Vagina (tissue), 2 donors: ENCODE results near the gene SUPT4H1. TPM values are rescaled to one million over a fixed set of nuclear protein-coding genes. Genes with fewer than 3 reads are reported as not detected.
A peak's percentile ranks its signal among the peaks of the same experiment; 100 is the strongest.

ENCODE experiments used
- DNase-seq, 2 donors: peaks; one replicate each; pipeline ENCODE4 v3.0.0-alpha.2; 2017; ENCODE audit errors: extremely low spot score in 2 of 2
- H3K27ac ChIP-seq: fragments of 200-600 bp; sonication (generic); one replicate; pipeline ENCODE4 v1.5.1; 2019
- H3K27me3 ChIP-seq: fragments of 200-600 bp; sonication (generic); one replicate; pipeline ENCODE4 v1.5.1; 2019
- H3K36me3 ChIP-seq, 2 donors: fragments of 200-600 bp; sonication (generic); one replicate each; pipeline ENCODE4 v1.5.1; 2017 to 2019
- H3K4me1 ChIP-seq: fragments of 200-600 bp; sonication (generic); one replicate; pipeline ENCODE4 v1.5.1; 2019
- H3K4me3 ChIP-seq, 2 donors: fragments of 200-600 bp; sonication (generic); 1 replicate in 1 of 2; 2 replicates in 1 of 2; pipeline ENCODE4 v1.5.1; 2016 to 2019
- H3K9me3 ChIP-seq: fragments of 200-600 bp; sonication (generic); one replicate; pipeline ENCODE4 v1.5.1; 2019
- POLR2A ChIP-seq, 2 donors: fragments of 450-650 bp; IDR thresholded peaks; one replicate each; pipeline ENCODE4 v1.6.1; 2017; ENCODE audit warnings: antibody characterized with exemption in 2 of 2, mild to moderate bottlenecking in 2 of 2, moderate library complexity in 2 of 2
- POLR2AphosphoS5 ChIP-seq, 2 donors: sonication (generic); formaldehyde crosslinking; IDR thresholded peaks; one replicate each; pipeline ENCODE4 v1.9.0; 2017; ENCODE audit warnings: antibody characterized with exemption in 2 of 2, mild to moderate bottlenecking in 2 of 2, low read depth in 1 of 2; ENCODE audit not compliant: insufficient read depth in 1 of 2
- intact Hi-C: fragments of 100-400 bp; cut with DNase I; formaldehyde crosslinking; loops from one replicate; pipeline ENCODE4 v1.15.1; 2023
- total RNA-seq: library from RNA; depleted of rRNA; stranded (reverse); fragments of >200 nt; gene quantifications from one replicate; pipeline ENCODE4 v1.2.3, GENCODE V29; 2016
- TF ChIP-seq, protein P1 (sequence below), 3 experiments: fragments of 450-650 bp in 2 of 3; fragments of 200-600 bp in 1 of 3; sonication (generic) in 1 of 3; IDR thresholded peaks; one replicate each; pipeline ENCODE4 v1.5.1; 2017 to 2019; ENCODE audit warnings: antibody characterized with exemption in 3 of 3, mild to moderate bottlenecking in 2 of 3, moderate library complexity in 2 of 3

The SUPT4H1 gene
- total RNA-seq, 1 donor from 2014 or later: 31.4 TPM

DNA sequence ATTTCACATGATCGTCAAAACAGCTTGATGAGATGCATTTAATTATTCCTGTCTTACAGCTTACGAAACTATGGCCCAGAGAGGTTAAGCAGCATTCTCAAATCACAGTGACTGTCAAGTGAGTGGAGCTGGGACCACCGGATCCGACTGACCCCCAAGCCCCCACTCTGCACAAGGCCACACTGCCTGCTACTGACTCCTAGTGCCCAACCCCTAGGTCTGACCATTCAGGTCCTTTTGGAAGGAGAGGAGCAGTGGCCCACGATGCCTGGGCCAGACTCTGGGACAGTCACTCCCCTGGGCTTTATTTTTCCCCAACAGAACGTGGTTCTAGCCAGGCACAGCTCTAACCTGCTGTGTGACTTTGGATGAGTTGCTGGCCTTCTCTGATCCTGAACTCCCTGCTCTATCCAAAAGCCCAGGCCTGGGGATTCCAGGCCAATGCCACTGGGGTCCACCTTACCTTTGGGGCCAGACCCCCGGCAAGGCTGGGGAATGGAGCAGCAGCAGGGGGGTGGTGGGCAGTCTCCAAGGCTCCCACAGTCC is 33.3 kb downstream of the SUPT4H1 start:
- no peak for DNase-seq

DNA sequence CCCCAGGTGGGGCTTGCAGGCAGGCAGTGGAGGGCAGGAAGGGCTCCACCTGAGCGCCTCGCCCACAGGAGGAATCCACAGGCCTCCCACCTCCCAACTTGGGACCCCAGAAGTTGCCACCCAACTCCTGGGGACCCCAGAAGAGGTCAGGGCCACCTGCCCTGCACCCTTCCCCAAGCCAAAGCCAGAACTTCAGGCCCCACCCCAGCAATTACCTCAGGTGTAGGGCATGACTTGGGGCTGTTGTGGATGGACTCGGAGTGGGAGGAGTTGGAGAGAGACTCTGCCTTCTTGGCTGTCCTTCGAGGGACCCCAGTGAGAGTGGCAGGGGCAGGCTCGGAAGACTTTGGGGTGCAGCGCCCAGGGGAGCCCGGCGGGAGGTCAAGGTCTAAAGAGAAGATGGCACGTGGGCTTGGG is 33.9 kb downstream of the SUPT4H1 start:
- Histone ChIP-seq H3K27me3 (no peaks in the 10 kb centered on the region), H3K9me3 (no peaks in the 10 kb centered on the region), H3K27ac (no peak overlapping the region), H3K36me3 (no peaks in the 10 kb centered on the region), H3K4me1 (peaks cover 3% of the 10 kb centered on the region), H3K4me3 (no peak overlapping the region)
- intact Hi-C loops: no loop called here
- no peak for DNase-seq
- TF ChIP-seq, protein P1, sequence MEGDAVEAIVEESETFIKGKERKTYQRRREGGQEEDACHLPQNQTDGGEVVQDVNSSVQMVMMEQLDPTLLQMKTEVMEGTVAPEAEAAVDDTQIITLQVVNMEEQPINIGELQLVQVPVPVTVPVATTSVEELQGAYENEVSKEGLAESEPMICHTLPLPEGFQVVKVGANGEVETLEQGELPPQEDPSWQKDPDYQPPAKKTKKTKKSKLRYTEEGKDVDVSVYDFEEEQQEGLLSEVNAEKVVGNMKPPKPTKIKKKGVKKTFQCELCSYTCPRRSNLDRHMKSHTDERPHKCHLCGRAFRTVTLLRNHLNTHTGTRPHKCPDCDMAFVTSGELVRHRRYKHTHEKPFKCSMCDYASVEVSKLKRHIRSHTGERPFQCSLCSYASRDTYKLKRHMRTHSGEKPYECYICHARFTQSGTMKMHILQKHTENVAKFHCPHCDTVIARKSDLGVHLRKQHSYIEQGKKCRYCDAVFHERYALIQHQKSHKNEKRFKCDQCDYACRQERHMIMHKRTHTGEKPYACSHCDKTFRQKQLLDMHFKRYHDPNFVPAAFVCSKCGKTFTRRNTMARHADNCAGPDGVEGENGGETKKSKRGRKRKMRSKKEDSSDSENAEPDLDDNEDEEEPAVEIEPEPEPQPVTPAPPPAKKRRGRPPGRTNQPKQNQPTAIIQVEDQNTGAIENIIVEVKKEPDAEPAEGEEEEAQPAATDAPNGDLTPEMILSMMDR (IDR thresholded peaks at IDR 0.05): no peak
- TF ChIP-seq POLR2A (IDR thresholded peaks at IDR 0.05): no peak
- no peak for TF ChIP-seq POLR2AphosphoS5 (IDR thresholded peaks at IDR 0.05; ENCODE audit: insufficient read depth in 1 of 2, low read depth in 1 of 2)

More for the DNA sequence above, 33.3 kb downstream of the SUPT4H1 start:
- TF ChIP-seq POLR2AphosphoS5 (IDR thresholded peaks at IDR 0.05; ENCODE audit: insufficient read depth in 1 of 2, low read depth in 1 of 2): no peak
- intact Hi-C loops: no loop called here
- H3K4me3 ChIP-seq: no peak overlapping the region
- H3K27ac ChIP-seq: no peak overlapping the region
- H3K9me3 ChIP-seq: no peaks in the 10 kb centered on the region
- no peaks in the 10 kb centered on the region for H3K27me3 ChIP-seq
- peaks cover 9% of the 10 kb centered on the region for H3K4me1 ChIP-seq
- no peaks in the 10 kb centered on the region for H3K36me3 ChIP-seq

DNA sequence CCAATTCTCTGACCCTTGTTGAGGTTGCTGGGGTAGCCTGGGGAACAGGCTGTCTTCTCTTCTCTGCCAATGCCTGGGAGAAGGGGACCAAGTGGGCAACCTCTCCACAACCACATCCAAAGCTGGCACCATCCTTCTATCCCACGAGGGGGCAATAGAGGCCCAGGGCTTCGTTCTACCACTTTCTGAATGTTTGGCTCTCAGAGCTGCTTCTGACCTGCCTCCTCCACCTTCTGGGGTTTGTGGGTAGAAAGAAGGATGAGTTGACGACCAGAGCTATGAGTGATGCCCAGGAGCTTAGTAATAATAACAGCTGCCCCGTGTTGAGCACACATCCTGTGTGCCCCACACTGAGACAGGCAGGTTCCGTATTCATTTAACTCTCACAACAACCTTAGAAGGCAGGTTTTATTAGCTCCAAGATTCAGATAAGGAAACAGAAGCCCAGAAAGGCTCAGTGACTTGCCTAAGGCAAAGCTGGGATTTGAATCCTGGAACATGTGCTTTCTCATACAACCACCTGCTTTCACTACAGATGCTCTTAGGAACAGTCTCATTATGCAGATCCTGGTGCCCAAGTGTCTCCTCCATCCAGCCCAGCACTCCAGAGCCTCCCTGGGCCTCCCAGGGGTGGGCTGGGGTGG is 34.5 kb downstream of the SUPT4H1 start:
- intact Hi-C loops: no loop called here
- no peak overlapping the region for H3K27ac ChIP-seq
- no peak for DNase-seq
- no peaks in the 10 kb centered on the region for H3K36me3 ChIP-seq
- TF ChIP-seq POLR2A (IDR thresholded peaks at IDR 0.05) (no peak), POLR2AphosphoS5 (IDR thresholded peaks at IDR 0.05; ENCODE audit: insufficient read depth in 1 of 2, low read depth in 1 of 2) (no peak)
- TF ChIP-seq, protein P1 (IDR thresholded peaks at IDR 0.05): peak in 1 of 3 experiments; percentile 31
- no peak overlapping the region for H3K4me3 ChIP-seq
- no peaks in the 10 kb centered on the region for H3K4me1 ChIP-seq
- H3K9me3 ChIP-seq: no peaks in the 10 kb centered on the region
- no peaks in the 10 kb centered on the region for H3K27me3 ChIP-seq

DNA sequence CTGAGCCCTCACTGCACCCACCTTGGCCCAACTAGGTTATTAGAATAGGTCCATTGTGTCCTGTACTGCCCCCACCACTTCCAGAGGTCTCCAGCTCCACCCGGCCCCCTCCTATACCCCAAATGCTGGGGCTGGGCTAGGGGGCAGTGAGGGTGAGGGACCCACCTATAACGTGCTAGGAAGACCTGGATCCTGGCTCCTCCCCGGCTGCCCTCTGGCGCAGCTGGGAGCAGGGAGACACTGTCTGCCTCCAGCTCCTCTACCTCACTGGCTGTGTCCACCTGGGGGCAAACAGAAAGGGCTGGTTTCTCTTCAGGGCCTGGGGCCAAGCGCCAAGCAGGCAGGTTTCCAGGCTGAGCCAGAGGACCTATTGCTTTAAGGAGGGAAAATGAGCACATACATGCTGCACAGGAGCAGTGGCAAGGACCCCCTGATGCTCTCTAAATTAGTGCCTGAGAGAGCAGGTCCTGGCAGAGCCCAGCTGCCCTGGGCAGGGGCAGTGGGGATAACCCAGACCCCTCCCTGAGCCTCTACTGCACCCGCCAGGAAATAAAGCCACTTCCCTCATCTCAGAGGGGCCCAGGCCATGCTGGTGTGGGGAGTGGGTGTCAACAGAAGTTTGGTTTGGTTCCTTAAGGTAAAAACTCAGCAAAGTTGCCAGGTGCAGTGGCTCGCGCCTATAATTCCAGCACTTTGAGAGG is 35.6 kb downstream of the SUPT4H1 start:
- DNase-seq: no peak
- H3K4me3 ChIP-seq: no peak overlapping the region
- intact Hi-C loops: no loop called here

DNA sequence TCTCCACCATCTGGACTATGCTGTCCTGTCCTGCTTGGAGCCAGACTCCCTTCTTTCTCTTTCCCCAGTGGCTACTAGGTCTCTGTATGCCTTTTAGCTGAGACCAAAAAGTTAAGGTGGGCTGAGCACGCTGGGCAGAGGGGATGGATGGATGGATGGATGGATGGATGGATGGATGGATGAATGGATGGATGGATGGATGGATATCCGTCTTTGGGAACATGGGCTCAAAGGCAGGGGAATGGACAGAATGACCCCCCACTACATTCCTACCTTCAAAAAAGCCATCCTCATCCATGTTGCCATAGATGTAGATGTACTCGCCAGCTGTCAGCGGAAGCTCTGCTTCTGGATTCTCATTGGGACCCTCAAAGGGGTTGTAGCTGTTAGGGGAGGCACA is 36.3 kb downstream of the SUPT4H1 start:
- Histone ChIP-seq H3K9me3 (no peaks in the 10 kb centered on the region), H3K27me3 (no peaks in the 10 kb centered on the region), H3K27ac (no peak overlapping the region), H3K4me1 (no peaks in the 10 kb centered on the region), H3K36me3 (no peaks in the 10 kb centered on the region), H3K4me3 (no peak overlapping the region)
- intact Hi-C loops: no loop called here
- no peak for DNase-seq
- TF ChIP-seq POLR2A (IDR thresholded peaks at IDR 0.05) (no peak), POLR2AphosphoS5 (IDR thresholded peaks at IDR 0.05; ENCODE audit: insufficient read depth in 1 of 2, low read depth in 1 of 2) (no peak)
- TF ChIP-seq, protein P1 (IDR thresholded peaks at IDR 0.05): no peak

More for the DNA sequence above, 35.6 kb downstream of the SUPT4H1 start:
- no peak for TF ChIP-seq POLR2AphosphoS5 (IDR thresholded peaks at IDR 0.05; ENCODE audit: insufficient read depth in 1 of 2, low read depth in 1 of 2)
- no peaks in the 10 kb centered on the region for H3K27me3 ChIP-seq
- no peaks in the 10 kb centered on the region for H3K9me3 ChIP-seq
- no peaks in the 10 kb centered on the region for H3K4me1 ChIP-seq
- no peak overlapping the region for H3K27ac ChIP-seq
- H3K36me3 ChIP-seq: no peaks in the 10 kb centered on the region

DNA sequence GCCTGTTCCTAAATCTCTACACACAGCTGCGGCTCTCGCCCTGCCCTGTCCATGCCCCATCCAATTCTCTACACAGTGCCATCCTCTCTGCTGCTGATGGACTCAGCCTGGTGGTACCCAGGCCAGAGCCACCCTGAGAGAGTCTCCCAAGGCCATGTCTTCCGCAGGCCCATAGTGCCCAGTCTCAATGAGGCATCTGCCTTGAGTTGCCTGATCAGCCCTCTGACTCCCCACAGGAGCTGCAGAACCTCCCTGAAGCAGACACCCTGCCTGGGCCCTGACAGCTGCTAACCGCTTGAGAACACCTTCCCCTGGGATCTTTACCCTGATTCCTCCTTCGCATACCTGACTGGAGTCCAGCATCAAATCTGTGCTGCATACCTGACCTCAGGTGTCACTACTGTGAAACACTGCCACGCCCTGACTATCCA is 36.7 kb downstream of the SUPT4H1 start:
- Histone ChIP-seq H3K27me3 (no peaks in the 10 kb centered on the region), H3K4me3 (no peak overlapping the region), H3K4me1 (no peaks in the 10 kb centered on the region), H3K9me3 (no peaks in the 10 kb centered on the region), H3K36me3 (no peaks in the 10 kb centered on the region), H3K27ac (no peak overlapping the region)
- intact Hi-C loops: no loop called here
- no peak for DNase-seq
- TF ChIP-seq, protein P1 (IDR thresholded peaks at IDR 0.05): no peak
- TF ChIP-seq POLR2AphosphoS5 (IDR thresholded peaks at IDR 0.05; ENCODE audit: insufficient read depth in 1 of 2, low read depth in 1 of 2) (no peak), POLR2A (IDR thresholded peaks at IDR 0.05) (no peak)
